ENCODE data around the gene TEPSIN.
"Not testable (repeated sequence)": the region's sequence is repeated elsewhere in the genome, so short reads cannot be mapped to it uniquely, and the experiment has no call there.

Gene TEPSIN

GRCh38 chr17:81233811-81234505 lies 4.9 kb downstream of the TEPSIN start:
- DNase-seq, result no peak

- no peak for DNase-seq
Observed at GRCh38 chr17:81233316-81233715, 5.5 kb downstream of the TEPSIN start.

GRCh38 chr17:81232616-81233241 lies 6.1 kb downstream of the TEPSIN start:
- no peak for DNase-seq

DNA sequence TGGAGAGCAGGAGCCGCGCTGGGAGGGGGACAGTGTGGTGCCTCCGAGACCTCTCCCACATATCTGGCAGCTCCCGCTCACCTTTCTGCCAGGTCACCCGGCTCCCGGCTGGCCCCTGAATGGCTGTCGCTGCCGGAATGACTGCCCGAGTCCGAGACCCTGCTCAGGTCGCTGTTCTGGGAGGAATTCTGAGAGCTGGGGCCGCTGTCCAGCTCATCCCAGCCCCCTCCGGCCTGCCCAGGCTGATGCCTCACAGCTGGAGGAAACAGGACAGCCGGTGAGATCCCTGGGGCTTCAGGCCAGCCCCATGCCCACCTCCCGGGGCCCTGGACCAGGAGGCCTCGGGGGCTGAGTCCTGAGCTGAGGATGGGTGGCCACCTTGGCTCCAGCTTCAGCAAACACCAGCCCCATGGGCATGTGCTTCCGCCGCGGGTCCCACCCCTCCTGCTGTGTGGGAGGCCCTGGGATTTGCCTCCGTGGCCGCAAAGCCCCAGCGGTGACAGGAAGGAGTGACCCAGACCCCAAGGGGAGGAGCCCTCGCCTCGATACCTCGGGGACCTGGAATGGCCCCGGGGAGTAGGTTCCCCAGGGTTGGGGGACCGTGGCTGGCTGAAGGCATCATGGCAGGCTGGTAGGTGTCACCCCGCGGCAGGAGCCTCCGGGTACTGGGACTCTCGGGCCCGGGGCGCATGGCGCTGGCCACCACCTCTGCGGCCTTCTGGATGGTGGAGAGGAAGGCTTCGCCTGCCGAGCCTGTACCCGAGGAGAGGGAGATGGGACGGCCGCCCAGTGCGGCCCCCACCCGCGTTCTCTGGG lies 6.9 kb downstream of the TEPSIN start:
- DNase-seq, result no peak

DNA sequence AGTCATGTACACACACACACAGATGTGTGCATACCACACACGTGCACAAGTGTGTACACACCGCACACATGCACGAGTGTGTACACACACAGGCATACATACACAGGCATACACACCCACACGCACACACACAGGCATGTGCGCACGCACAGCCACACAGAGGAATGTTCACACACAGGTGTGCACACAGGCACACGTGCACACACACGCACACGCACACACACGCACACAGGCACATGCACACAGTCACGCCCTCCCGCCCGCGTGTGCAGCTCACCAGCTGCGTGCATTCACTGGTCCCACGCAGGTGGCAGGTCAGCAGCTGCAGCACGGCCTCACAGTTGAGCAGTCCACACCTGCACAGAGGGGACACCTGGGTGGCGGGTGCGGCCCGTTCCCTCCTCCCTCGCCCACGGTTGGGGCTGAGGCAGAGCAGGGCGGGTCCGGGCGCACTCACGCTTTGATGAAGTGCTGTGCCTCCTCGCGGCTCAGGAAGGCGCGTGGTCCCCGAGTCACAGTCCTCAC lies 7.7 kb downstream of the TEPSIN start:
- DNase-seq, result no peak

DNA sequence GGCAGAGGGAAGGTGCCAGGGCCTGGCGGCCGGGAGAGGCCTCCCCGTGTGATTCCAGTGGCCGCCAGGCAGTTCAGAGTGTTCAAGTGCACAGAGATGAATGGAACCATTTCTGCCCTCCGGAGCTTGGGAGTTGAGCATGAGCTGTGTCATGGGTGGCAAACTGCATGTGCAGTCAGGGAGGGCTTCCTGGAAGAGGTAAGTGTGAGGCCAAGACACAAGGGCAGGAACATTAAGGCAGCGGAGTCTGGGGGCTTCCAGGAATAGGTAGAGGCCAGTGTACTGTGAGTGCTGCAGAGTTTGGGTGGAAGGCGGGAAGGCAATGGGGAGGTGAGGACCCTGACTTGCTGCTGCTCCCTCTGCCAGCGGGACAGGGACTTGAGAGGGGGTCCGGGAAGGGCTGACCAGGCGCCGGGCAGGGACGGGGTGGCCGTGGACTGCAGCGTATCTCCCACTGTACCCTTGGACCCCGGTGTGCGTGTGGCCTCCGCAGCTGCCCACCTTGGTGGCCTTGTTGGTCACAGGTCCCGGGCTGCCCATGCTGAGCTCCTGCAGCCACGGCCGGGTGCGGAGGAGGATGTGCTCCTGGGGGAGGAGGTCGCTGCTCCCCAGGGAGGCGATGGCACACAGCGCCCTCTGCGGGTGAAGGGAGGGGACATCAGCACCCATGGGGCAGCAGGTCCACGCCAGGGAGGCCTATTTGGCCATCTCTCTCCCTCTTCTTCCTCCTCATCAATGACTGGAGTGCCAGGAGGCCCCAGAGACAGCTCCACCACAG lies 8.6 kb downstream of the TEPSIN start:
- no peak for DNase-seq

DNA sequence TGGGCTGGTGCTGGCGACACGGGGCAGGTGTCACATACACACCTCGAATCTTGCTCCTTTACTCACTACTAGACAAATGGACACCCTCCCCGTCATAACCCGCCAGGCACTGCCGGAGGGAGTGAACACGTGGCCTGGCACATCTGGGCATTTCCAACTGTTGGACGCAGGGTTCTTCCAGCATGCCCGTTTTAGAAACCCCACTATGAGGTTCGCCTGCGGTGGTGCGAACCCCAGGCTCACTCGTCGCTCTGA lies 9.3 kb downstream of the TEPSIN start:
- DNase-seq, result no peak

DNA sequence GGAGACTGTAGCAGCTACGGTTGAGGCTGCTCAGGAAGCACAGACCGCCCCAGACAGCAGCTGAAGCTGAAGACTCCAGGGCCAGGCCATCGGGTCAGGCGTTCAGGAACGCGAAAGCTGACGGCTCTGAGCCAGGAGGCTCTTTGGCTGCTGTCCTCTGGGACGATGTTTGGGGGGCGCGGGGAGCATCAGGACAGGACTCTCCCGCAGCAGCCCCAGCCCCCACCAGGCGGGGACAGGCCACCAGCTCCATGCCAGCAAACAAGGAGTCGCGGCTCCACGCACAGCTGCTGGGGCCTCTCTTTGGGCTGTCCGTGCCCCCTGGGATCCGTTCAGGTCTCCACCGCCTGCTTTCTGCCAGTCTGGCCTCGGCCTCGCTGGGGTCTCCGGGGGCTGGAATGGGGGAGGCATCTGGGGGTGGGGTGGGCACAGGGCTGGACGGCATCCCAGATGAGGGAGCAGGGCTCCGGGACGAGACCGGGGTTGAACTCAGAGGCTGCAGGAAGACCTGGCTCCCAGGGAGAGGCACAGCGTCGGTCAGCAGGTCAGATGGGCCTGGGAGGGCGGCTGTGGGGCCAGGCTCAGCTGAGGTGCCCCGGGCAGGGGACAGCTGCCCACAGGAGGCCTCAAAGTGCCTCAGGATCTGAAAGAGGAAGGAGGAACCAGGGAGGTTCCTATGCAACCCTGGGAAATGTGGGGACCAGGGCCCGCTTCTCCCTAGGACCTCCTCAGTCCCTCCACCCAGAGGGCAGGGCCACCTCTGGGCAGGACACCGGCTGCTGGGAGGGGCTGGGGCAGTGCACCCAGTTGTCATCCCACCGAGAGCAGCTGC lies 9.8 kb downstream of the TEPSIN start:
- DNase-seq, result no peak

- DNase-seq, result no peak
Observed at GRCh38 chr17:81228420-81228819, 10.4 kb downstream of the TEPSIN start.

DNA sequence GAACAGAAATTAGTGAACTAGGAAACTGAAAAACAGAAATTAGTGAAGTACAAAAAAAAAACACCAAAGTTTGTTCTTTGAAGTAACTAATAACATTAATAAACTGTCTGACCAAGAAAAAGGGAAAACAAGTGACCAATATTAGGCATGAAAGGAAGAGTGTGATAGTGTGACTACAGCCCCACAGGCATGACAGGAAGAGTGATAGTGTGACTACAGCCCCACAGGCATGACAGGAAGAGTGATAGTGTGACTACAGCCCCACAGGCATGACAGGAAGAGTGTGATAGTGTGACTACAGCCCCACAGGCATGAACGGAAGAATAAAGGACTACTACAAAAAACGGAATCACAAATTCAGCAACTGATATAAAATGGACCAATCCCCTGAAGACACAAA lies 11.2 kb downstream of the TEPSIN start:
- not testable (repeated sequence) for DNase-seq

DNA sequence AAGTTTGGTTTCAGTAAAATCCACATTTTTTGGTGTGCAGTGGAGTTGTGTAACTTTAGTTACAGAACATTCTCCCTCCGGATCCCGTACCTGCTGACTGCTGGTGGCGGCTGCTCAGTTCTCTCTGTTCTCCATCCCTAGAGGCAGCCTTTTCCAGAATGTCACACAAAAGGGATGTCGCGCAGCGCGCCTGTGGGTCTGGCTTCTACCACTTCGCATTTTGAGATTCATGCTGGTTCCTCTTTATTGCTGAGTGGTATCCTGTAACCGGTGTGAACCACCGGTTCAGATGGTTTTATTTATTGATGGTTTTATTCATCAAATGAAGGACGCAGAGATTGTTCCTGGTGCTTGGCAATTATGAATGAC lies 15.1 kb downstream of the TEPSIN start:
- DNase-seq, result peak; percentile 43

GRCh38 chr17:81222906-81223761 lies 15.7 kb downstream of the TEPSIN start, which contains the start of gene CEP131:
Gene CEP131 (minus strand): TSS chr17:81222965. CDS start chr17:81220056, 2,909 bp downstream.
- peak; percentile 96 for DNase-seq

- no peak for DNase-seq
Observed at GRCh38 chr17:81222620-81222905, 16.3 kb downstream of the TEPSIN start.

DNA sequence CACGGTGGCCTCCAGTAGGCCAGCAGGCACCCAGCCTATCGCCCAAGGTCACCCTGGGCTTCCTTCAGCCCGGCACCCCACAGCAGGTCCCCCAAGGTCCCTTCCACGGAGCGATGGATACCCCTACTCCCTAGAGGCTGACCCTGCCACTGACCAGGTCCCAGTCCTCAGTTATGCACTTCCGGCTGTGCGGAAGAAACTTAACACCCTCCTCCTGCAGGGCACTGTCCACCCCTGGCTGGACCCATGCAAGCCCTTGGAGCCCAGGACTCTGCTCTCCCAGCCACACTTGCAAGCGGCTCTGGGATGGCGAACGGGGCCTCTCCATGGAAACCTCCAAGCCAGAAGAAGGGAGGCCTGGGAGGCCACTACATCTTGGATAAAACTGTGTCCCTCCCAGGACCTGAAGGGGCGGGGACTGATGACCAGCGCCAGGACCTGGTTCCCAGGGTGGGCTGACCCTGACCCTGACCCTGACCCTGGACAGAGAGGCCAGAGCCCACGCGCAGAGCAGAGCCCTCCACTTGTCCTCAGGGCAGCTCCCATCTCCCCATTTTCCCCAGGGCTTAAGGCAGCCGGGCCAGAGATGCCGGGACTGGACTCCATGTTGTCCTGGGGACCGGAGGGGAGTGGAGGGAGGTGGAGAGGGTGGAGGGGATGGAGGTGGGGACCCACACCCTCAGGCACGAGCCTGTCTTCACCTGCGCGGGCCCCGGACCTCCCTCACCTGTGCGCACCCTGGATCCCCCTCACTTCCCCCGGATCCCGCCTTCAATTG lies 16.8 kb downstream of the TEPSIN start:
- no peak for DNase-seq

DNA sequence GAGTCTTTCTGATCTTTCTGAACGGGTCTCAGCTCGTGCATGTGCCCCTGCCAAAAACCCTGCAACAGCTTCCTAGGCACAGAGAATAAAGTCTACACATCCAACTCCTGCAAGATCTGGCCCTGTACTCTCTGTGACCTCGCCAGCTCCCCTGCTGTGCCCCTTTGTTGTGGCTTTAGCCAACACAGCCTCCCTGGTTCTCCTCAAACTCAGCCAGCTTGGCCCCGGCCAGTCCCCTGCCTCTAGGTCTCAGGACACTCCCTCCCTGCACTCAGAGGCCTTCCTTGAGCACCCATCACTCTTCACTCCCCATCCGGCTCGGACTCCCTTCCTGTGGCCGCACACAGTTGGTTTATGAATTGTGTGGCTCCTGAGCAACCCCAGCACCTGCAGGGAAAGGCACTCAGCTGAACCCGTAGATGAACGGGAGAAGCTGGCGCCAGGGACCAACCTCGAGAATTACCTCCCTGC lies 17.4 kb downstream of the TEPSIN start:
- no peak for DNase-seq

DNA sequence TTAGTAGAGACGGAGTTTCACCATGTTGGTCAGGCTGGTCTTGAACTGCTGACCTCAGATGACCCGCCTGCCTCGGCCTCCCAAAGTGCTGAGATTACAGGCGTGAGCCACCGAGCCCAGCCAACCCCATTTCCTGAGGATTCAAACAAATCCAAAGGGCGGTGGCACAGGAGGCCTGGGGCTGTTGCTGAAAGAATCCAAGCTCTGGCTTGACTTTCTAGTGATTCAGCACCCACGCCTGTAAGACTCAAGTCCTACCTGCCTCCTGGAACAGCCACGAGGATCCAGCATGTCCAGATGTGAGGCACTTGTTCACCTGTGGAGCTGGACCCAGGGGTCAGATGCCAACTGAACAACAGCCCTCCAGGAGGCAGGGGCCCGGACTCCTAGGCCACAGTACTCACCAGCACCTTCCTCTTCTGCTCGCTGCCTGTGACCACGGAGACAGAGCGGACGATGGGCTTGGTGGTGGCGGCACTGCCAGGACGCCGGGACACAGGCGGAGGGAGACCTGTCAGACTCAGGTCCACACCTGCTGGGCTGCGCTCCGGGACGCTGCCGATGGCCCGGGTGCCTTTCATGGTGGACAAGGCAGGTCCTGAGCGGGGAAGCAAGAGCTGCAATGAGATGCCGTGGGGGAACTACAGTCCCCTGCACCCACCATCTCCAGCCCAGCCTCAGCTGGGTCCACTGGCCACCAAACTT lies 19.2 kb downstream of the TEPSIN start:
- no peak for DNase-seq

DNA sequence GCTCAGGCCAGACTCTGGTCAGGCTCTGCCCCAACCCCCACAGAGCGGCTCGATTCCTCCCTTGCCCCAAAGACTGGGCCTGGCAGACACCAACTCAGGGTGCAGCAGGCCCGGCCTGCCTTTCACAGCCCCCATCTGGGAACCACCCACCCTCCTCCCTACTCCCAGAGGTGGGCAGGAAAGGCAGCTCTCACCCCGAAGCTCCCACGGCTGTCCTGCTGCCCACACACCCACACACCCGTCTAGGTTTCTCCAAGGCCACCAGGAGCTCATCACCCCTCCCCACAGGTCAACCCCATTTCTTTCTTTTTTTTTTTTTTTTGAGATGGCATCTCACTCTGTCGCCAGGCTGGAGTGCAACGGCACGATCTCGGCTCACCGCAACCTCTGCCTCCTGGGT lies 19.9 kb downstream of the TEPSIN start:
- DNase-seq, result no peak

DNA sequence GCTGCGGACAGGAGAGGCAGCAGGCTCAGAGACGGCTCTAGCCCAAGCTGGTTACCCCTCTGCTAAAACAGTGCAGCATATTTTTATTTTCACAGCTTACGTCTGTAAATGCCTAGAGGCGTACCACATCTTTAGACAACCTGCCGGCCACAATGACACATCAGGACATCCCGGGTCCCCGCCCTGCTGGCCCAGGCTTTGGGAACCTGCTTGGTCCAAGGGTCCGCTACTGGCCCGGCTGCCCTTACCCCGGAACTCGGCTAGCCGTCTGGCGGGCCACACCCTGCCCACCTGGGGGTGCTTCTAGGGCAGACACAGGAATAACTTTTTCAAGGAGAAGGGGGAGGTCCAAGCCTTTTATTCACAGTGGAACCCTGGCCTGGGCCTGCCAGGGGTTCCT lies 20.4 kb downstream of the TEPSIN start:
- DNase-seq, result no peak

DNA sequence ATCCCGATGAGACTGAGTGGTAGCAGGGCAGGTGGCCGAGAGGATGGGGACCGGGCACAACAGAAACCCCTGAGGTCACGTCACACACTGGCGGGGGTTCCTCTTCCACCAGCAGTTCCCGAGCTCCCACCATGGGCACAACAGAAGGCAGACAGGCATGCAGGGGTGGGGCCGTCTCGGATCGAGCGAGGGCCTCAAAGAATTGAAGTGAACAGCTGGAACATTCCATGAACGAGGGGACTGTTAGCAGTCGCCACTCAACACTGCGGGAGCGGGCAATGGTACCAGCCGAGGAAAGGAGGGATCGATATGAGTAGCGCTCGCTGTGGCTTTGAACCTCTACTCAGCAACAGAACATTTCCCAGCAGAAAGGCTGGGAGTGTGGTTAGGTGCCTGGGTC lies 21.4 kb downstream of the TEPSIN start:
- DNase-seq, result no peak

- DNase-seq, result no peak
Observed at GRCh38 chr17:81213978-81214377, 24.9 kb downstream of the TEPSIN start.

Data from COR-L47 (cell line).